Stimulated activated CD4-positive, alpha-beta T cell treated with anti-CD3 and anti-CD28 coated beads, Interleukin-4, amount 100 ng/mL, for 1 hour (primary cell): ENCODE results near the gene RGS14.
"Not testable (repeated sequence)": the region's sequence is repeated elsewhere in the genome, so short reads cannot be mapped to it uniquely, and the experiment has no call there.

Source experiments
- DNase-seq: peaks from one replicate; pipeline ENCODE4 v3.0.0-alpha.2; 2020

RGS14 gene

DNA sequence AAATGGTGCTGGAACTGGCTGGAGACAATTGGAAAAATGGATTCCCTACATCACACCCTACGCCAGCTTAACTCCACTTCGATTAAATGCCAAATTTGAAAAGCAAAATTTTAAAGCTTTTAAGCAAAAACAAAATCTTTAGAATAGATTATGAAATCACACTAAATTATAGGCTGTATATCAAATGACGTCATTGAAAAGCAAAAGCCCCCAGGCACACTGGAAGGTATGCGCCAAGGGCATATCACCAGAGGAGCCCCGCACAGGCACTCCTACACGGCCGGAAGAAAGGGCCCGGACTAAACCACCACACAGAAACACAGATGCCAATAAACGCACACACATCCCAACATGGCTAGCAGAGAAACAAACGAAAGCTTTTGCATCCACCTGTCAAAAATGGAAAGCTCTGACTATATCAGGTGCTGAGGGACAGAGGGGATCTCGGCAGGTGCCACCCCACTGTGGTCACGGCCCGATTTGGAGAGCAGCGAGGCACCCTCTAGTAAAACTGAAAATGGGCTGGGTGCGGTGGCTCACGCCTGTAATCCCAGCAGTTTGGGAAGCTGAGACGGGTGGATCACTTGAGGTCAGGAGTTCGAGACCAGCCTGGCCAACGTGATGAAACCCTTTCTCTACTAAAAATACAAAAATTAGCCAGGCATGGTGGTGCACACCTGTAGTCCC is 29.0 kb upstream of the RGS14 start:
- no peak for DNase-seq

DNA sequence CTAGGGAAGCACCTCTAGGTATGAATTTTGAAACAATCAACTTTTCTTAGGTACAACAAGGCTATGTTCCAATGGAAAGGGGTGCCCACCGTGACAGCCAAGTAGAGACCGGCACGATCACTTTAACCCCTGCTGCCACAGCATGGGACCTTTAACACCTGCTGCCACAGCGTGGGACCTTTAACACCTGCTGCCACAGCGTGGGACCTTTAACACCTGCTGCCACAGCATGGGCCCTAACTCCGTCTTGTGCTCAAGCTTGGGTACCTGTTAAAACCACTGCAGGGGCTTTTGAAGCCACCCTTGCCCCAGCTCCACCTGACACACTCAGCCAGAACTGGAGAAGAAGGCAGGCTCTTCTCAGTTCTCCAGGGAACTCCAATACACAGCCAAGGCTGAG is 27.8 kb upstream of the RGS14 start:
- no peak for DNase-seq

DNA sequence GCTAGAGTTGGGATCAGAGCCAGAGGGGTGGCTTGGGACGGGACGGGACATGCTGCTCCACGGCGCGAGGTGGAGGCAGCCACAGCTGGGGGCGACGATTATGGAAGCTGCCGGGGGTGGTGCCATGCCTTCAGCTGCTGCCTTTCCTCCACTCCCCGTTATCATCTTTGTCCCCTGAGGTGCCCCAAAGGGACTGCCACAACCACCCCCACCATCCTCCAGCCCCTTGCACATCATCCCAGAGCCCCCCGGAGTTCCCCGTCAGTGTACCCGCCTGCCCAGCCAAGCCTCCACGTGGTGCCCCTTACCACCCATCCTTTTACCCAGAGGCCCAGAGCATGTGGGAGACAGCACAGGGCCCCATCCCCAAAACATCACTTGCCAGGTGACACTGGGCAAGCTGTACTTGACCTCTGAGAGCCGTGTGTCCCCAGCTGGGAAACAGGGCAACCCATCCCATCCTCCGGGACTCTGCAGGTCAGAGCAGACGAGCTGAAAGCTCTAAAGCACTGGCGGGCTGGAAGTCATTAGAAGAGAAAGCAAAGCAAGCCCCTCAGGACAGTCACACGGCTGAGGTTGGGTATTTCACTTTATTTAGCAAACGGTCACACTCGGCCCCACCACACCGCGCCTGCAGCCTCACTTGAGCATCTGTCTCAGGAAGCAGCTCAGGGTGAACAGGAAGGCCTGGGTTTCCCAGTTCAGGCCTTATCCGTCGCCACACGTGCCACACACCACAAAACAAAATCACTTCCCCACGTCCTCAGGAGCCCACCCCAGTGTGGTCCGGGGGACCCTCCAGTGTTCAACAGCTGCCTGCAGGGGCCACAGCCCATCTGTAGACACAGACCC is 26.5 kb upstream of the RGS14 start:
- no peak for DNase-seq

DNA sequence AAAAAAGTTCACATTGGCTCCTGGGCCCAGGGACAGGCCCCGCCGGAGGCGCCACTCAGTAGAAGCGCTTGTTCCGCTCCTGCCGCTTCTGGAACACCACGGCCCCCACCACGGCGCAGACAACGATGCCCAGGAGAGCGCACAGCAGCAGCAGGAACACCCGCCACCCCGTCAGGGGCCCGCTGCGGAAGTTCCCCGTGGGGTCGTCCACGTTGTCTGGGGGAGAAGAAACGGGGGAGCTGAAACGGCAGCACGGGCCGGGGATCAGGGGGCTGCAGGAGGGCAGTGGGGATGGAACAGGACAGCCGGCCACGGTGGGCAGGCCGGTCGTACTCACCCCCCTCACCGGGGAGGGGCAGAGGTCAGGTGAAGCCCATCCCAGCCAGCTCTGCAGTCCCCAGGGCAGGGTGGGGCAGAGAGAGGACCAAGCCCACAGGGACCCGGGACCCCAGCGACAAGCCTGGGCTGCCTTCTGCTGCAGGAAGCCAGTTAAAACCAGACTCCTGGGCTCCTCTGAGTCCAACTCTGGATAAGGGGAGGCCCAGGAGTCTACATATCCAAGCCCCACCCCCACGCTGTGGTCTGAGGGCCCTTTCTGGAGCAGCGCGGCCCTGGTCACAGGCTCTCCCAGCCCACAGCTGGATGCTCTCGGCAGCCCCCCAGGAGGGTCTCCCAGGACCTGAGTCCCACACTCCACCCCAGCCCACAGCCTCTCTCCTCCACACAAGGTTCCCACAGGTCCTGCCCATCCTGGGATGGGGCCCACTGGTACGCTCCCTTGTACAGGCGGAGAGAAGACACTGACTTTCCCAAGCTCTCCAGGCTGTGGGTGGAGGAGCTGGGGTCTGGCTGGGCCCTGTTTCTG is 25.5 kb upstream of the RGS14 start:
- no peak for DNase-seq

DNA sequence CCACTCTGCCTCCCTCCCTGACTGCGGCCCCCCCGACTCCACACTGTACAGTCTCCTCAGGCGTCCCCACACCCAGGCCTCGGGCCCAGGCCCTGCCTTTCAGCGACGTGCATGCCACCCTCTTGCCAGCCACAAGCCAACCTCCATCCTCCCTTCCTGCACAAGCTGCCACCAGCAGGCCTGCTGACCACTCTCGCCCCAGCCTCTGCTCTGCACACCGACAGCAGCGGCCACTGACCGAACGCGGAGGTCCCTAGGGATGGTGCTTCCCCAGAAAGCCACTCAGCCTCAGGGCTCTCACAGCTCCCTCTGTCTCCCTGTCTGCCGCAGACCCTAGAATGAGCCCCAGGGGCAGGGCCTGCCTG is 24.8 kb upstream of the RGS14 start:
- DNase-seq: no peak

DNA sequence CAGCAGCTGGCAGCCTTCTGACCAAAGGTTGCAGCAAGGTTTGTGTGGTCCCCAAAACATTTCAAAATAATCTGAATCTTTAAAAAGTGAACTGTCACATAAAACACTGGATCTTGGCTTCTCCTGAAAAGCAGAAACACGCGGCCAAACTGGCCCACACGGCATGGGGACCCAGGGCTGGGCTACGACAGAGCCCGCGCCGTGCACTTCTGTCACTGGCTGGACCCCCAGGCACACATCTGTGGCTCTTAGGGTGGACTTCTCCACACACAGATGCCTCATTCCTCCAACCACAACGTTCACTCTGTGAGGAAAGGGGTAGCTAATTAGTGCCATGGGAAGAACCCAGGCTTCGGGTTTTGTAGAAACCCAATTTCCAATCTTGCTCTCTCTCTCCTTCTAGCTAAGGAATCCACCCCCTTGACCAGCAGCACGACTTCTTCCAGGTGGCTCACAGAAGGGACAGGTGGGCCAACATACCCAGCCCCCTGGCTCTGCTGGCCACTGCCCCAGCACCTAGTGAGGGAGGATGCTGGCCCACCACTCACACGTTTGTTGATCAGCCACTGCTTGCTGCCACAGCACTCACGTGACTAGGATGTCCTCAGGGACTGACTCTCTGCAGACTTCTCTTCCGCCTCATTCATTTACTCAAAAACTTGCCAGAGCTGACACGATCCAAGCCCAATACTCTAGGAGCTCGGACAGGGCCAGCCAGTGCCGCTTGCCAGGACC is 24.1 kb upstream of the RGS14 start:
- DNase-seq: no peak

DNA sequence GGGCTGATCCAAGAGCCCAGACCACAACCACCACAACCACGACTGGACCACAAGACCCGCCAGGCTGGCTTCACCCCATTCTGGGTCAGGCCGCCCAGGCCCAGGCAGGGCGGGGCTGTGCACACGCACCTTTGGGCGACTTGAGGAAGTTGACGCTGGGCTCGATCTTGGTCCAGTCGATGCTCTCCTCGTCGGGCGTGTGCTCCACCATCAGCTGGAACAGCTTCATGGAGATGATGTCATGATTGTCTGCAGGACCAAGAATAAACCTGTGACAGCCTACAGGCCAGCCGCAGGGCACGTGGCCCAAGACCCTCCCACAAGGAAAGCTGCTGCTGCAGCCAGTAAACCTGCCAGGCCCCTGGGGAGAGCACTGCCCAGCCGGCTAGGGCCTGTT is 23.6 kb upstream of the RGS14 start:
- DNase-seq: no peak

DNA sequence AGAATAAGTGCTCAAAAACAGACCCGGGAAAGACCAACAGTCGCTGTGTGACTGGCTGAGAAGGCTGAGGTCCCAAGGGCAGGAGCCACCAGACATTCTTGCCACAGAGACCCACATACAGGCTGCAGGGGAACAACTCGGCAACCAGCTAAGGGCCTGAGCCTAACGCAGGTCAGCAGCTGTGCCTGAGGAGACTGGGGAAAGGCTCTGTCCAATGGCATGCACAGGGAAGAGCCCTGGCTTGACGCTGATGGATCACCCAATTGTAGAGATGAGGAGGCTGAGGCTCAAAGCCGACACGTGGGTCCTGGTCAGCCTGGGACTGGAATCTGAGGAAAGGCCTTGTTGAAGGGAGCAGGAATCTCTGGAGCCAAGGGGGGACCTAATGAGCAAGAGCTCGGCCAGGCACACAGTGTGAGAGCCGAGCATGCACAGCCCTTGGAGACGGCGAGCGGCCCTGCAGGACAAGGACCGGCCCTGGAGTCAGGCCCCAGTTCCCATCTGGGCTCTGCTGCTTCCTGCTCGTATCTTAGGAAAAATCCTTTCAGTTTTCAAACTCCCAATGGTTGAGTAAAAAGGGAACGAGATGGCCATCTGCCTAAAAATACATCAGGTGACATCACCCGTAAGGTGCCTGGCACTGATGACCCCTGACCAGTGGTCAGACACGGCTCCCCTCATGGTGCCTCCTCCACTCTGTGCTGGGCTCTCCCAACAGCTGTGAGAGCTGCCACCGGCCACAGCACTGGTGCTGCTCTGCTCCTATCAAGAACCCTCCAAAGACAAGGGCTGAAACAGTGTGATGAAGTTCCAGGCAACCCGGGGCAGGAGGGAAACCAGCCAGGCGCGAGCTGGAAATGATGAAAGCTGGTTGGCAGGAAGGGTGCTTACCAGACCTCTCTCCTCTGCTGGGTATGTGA is 22.7 kb upstream of the RGS14 start:
- no peak for DNase-seq

- no peak for DNase-seq
Measured at GRCh38 chr5:177335701-177336065, 22.0 kb upstream of the RGS14 start.

- DNase-seq: no peak
Measured at GRCh38 chr5:177336112-177336511, 21.6 kb upstream of the RGS14 start.

GRCh38 chr5:177336603-177337494 is 20.9 kb upstream of the RGS14 start:
- no peak for DNase-seq

- no peak for DNase-seq
Measured at GRCh38 chr5:177338251-177339106, 19.2 kb upstream of the RGS14 start.

GRCh38 chr5:177339107-177339638 is 18.6 kb upstream of the RGS14 start:
- DNase-seq: no peak

DNA sequence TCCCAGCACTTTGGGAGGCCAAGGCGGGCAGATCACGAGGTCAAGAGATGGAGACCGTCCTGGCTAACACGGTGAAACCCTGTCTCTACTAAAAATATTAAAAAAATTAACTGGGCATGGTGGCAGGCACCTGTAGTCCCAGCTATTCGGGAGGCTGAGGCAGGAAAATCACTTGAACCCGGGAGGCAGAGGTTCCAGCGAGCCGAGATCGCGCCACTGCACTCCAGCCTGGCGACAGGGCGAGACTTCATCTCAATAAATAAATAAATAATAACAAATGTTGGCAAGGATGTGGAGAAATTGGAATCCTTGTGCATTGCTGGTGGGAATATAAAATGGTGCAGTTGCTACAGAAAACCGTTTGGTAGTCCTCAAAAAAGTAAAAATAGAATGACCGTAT is 14.7 kb upstream of the RGS14 start:
- not testable (repeated sequence) for DNase-seq

DNA sequence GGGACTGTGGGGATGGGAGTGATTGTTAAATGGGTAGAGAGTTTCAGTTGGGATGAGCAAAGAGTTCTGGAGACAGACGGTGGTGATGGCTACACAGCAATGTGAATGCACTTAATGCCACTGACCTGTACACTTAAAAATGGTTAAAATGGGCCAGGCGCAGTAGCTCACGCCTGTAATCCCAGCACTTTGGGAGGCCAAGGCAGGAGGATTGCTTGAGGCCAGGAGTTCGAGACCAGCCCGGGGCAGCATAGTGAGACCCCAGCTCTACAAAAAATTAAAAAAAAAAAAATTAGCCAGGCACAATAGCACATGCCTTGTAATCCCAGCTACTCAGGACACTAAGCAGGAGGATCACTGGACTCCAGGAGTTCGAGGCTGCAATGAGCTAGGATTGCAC is 13.9 kb upstream of the RGS14 start:
- DNase-seq: no peak

DNA sequence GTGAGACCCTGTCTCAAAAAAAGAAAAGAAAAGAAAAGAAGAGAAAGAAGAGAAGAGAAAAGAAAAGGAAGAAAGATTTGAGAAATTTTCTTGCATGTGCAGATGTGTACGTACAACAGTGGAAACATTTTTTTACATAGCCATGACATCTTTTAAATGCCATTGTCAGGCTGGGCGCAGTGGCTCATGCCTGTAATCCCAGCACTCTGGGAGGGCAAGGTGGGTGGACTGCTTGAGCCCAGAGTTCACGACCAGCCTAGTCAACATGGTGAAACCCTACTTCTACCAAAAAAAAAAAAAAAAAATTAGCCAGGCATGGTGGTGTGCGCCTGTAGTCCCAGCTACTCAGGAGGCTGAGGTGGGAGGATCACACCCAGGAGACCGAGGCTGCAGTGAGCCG is 12.8 kb upstream of the RGS14 start:
- DNase-seq: no peak

DNA sequence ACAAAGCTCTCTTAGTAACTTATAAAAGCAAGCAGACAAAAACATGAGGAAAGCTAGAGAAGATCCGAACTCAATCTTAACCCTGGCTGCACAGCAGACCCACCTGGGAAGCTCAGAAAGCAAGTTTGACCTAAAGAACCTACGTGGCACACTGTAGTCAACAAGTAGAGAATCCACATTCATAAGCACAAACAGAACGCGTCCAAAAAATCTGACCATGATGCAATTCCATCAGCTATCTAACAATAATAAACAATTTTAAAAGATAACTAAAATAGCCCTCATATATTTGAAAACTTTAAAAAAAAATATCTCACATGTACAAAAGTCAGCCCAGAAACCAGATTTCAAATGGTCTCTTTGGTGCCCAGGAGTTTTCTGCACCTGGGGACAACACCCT is 10.9 kb upstream of the RGS14 start:
- DNase-seq: no peak

GRCh38 chr5:177347699-177348098 is 10.0 kb upstream of the RGS14 start:
- DNase-seq: no peak

GRCh38 chr5:177349362-177349647 is 8.4 kb upstream of the RGS14 start:
- no peak for DNase-seq

GRCh38 chr5:177349762-177350161 is 8.0 kb upstream of the RGS14 start:
- no peak for DNase-seq
